GM18505 (cell line): ENCODE measurements around the gene TIMM17B.

Source experiments
- ATAC-seq: cut with Tn5 transposase; IDR thresholded peaks from one replicate; pipeline ENCODE4 v1.9.1; 2021; ENCODE audit not compliant: unreplicated experiment
- POLR2A ChIP-seq: IDR thresholded peaks from 4 replicates; pipeline ENCODE4 v1.6.1; 2011; ENCODE audit warnings: borderline replicate concordance; ENCODE audit not compliant: insufficient read depth, insufficient read length; ENCODE audit errors: extremely low read depth

TIMM17B gene

DNA sequence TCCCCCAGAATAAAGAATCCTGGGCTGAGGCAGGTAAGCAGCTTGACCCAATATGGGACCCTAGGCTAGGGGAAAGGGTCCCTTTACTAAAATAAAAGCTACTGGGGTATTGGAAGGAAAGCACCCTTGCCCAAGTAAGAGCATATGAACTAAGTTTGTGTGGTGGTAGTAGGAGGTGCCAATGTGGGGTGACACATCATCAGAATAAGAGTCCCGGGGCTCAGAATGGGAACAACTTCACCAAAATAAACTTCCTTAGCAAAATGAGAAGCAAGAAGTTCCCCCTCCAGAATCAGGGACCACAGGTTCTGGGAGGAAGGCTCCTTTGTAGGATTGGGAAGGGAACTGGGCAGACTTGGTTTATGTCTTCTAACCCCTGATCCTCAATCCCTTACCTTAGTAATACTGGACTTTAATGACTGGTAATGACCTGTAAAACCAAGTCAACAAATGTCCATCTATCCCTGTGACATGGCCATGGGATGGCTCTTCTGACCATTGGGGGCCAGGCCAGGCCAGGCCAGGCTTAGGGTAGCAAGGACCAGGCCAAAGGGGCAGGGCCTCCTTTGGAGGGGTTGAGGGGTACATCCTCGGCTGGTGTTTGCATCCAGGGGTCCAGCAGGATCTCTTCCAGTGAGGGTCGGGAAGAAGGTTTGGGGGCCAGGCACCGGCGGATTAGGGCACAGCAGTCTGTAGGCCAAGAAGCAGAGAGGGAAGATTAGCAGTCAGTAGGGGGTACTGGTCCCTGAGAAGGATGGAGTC, 16.2 kb upstream of the TIMM17B start:
- ATAC-seq, result no peak
- TF ChIP-seq POLR2A, result no peak

DNA sequence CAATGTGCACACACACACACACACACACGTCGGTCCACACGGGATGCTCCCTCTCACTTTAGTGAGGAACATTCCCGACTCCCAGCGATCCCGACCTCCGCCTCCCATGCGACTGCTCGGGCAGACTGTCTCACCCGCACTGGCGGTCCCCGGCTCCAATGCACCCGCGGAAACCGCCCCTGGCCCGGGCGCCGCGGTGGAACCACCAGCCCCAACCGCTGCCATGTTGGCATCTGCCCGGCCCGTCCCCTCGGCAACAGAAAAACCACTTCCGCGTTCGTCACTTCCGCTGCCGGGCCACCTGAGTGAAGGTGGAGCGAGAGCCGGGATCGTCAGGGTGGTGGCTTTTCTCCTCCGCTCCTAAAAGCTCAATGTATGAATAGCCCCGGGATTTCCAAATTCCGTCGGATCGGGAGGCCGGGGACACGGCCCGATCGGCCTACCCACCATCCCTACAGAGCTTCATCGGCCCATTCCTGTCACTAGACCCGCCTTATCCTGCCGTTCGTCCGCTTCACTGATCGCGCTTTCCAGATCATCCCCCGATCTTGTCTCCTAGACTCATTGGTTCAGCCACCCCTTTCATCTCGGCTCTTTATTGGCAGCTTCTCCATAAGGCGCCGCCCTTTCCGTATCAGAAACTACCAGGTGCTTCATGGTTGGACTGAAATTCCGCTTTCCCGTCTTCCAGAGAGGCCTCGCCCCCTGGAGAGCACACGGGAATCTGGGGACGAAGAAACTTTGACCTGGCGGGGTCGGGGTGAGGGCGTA, 14.0 kb upstream of the TIMM17B start, which contains the start of gene SLC35A2:
Gene SLC35A2, minus strand, starts transcription at position 235 of the 771 bp plus-strand sequence. Its CDS starts 10 bp downstream, at position 225.
- peak; percentile 78 for TF ChIP-seq POLR2A
- peak; percentile 61 for ATAC-seq

DNA sequence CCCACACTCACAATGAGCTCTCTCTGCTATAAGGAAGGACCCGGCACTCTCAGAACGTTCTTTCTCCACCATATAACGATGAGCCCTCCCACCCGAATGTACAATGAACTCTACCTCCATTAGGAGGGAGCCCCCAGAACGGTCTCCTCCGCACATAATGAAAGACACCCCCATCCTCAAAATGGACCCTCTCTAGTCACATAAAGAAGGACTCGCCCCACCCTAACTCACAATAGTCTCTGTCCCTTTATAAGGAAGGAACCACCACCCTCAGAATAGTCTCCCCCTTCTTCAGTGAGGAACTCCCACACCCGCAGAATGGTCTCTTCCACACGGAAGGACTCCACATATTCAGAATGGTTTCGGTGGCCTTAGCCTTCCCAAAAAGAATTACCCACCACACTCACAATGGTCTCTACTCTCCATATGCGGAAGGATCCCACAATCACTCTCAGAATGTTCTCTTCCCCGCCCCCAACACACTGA, 13.4 kb upstream of the TIMM17B start:
- ATAC-seq, result no peak
- no peak for TF ChIP-seq POLR2A

GRCh38 chrX:48909703-48910294, 12.2 kb upstream of the TIMM17B start:
- TF ChIP-seq POLR2A, result no peak
- ATAC-seq, result no peak

DNA sequence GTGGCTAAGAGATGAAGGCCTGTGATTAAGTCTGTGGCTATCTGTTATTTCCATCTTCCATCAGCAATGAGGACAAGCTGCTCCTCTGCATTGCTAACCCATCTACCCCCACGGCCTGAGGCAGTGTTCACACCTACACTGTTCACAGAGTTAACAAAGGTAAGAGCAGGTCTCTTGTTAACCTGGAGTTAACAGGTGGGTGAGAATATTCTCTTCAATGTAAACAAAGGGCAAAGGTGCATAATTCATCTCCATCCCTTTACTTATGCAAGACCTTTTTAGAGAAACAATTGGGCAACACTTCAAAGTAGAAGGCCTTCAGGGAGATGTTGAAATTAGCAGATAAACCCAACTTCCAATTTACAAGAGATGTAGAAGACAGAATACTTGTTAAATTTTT, 11.0 kb upstream of the TIMM17B start:
- no peak for TF ChIP-seq POLR2A
- no peak for ATAC-seq

GRCh38 chrX:48905090-48905790, 7.7 kb upstream of the TIMM17B start:
- ATAC-seq, result no peak
- no peak for TF ChIP-seq POLR2A

- no peak for ATAC-seq
- no peak for TF ChIP-seq POLR2A
Observed at GRCh38 chrX:48904626-48905025, 7.1 kb upstream of the TIMM17B start.

DNA sequence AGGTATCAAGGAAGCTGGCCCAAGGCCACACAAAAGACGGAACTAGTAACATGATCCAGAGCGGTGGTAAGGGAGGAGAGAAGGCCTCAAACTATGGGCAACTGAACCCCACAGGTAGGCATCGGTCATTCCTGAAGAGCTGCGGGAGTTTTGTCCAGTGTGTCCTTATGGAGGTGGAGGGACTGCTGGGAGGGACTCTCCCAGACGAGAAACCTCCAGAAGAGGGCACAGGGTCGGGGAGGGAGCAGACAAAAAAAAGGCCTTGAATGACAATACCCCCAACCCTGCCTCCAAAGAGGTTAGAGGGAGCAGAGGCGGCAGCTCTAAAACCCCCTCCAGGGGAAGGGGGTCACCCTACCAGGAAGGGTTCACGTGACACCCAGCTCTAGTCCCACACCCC, 6.6 kb upstream of the TIMM17B start:
- no peak for ATAC-seq
- TF ChIP-seq POLR2A, result no peak

GRCh38 chrX:48903290-48903689, 5.7 kb upstream of the TIMM17B start:
- no peak for ATAC-seq
- TF ChIP-seq POLR2A, result no peak

DNA sequence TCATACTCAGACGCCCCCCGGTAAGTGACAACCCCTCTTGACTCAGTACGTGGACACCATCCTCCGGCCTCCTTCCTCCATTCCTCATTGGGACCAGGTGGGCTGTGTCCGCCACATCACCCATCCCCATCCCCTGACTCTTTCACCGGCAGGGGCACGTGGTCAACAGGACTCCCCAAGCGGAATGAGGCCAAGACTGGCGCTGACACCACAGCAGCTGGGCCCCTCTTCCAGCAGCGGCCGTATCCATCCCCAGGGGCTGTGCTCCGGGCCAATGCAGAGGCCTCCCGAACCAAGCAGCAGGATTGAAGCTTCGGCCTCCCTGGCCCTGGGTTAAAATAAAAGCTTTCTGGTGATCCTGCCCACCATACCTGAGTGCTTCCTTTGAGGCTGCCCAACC, 5.2 kb upstream of the TIMM17B start:
- ATAC-seq, result no peak

DNA sequence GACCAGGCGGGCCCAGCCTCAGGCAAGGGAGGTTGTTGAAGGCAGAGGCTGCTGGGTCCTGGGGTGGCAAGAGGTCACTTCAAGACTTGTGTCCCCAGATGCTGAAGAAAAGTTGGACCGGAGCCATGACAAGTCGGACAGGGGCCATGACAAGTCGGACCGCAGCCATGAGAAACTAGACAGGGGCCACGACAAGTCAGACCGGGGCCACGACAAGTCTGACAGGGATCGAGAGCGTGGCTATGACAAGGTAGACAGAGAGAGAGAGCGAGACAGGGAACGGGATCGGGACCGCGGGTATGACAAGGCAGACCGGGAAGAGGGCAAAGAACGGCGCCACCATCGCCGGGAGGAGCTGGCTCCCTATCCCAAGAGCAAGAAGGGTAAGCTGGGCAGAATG, 4.6 kb upstream of the TIMM17B start:
- no peak for ATAC-seq
- TF ChIP-seq POLR2A, result no peak

More for the DNA sequence above, 5.2 kb upstream of the TIMM17B start:
- TF ChIP-seq POLR2A, result no peak

GRCh38 chrX:48901069-48901468, 3.5 kb upstream of the TIMM17B start:
- TF ChIP-seq POLR2A, result no peak
- no peak for ATAC-seq

DNA sequence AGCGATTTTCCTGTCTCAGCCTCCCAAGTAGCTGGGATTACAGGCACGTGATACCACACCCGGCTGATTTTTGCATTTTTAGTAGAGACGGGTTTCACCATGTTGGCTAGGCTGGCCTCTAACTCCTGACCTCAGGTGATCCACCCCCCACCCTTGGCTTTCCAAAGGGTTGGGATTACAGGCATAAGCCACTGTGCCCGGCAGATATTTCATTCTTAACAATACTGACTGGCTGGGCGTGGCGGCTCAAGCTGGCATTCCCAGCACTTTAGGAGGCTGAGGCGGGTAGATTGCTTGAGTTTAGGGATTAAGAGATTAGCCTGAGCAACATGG, 1.5 kb upstream of the TIMM17B start:
- no peak for TF ChIP-seq POLR2A
- no peak for ATAC-seq

DNA sequence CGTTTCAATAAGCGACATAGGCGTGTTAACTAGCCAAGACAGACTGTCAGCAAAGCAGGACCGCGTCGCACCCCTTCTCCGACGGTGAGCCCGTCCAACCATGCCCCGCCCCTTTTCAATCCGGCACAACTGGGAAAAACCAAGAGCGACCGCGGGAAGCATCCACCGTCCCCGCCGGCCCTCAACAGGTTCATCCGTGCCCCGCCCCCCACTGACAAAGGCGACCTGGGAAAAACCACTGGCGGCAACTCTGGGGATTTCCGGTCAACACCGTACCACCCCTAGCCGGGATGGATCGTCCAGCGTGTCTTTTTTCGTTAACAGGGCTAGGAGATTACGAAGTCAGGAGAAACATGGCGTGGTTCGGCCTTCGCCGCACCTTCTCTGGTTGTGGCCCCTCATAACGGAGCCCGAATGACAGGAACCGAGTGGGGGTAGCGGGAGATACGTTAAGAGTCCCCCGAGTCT, 377 bp downstream of the TIMM17B start:
- no peak for TF ChIP-seq POLR2A
- peak; percentile 5 for ATAC-seq

DNA sequence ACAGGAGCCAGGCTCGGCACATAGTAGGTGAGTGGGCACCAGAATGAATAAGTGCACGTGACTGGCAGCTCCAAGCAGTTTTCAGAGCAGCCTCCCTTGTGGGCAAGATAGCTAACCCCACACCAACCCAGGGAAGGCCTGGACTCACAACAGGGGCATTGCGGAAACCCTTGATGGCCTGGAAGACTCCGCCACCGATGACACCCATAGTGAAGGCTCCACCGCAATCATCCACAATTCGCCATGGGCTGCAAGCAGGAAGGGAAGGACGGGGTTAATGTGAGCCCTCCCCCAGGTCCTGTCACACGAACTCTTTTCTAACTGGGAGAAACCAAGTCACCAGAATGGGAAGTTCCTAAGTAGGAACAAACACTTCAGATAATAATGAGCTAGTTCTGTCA, 957 bp downstream of the TIMM17B start:
- ATAC-seq, result no peak
- TF ChIP-seq POLR2A, result no peak
